HepG2 (cell line): Measurements from ENCODE around the gene TMEM131. TPM values are rescaled to one million over a fixed set of nuclear protein-coding genes. Genes with fewer than 3 reads are reported as not detected.

Experiments used
- ATAC-seq: fragments of 200-7000 bp; cut with Tn5 transposase; 3 replicates; pipeline ENCODE4 v1.9.1; 2020; ENCODE audit warnings: mild to moderate bottlenecking, moderate library complexity
- BruUV-seq: library from RNA; stranded (reverse); fragments of 400-500 nt; replicated peaks from 2 replicates; lab custom pipeline; 2021; lab: Mats Ljungman, UMichigan
- CTCF ChIA-PET: fragments of 300-600 bp; formaldehyde crosslinking; extraction: SDS; loops from one replicate; lab custom pipeline; 2021; ENCODE audit warnings: low total read pairs, inconsistent platforms, low intra/inter-chr PET ratio; lab: Yijun Ruan, JAX
- POLR2A ChIA-PET: fragments of 350-600 bp; sonication (Branson Sonifier 250); formaldehyde crosslinking; loops from one replicate; lab custom pipeline; 2020; ENCODE audit warnings: antibody characterized with exemption, inconsistent platforms; lab: Yijun Ruan, JAX
- DNase-seq: peaks from one replicate; pipeline ENCODE4 v3.0.0-alpha.2; 2015; ENCODE audit warnings: low spot score
- FAIRE-seq: peaks from 3 replicates; lab custom pipeline; 2011; peaks lifted over from hg19 to GRCh38; lab: Jason Lieb, UNC
- H2AFZ ChIP-seq: one replicate; pipeline ENCODE4 v1.6.1; 2011; ENCODE audit warnings: low read length, inconsistent platforms
- H3K27ac ChIP-seq: fragments of 300-600 bp; 3 replicates; pipeline ENCODE4 v1.8.0; 2011; ENCODE audit warnings: mixed run types, mild to moderate bottlenecking, mixed read lengths, low read length, inconsistent platforms; ENCODE audit not compliant: insufficient read depth; ENCODE audit errors: extremely low read length
- H3K27me3 ChIP-seq, 2 experiments: fragments of 200-600 bp in 1 of 2; 2 replicates in 1 of 2; 3 replicates in 1 of 2; pipeline versions ENCODE4 v1.6.0 to v1.8.0; 2011; ENCODE audit warnings: low read length in 2 of 2, mild to moderate bottlenecking in 2 of 2, moderate library complexity in 2 of 2, inconsistent platforms in 1 of 2; ENCODE audit not compliant: insufficient read depth in 2 of 2, control insufficient read depth in 1 of 2
- H3K36me3 ChIP-seq, 2 experiments: fragments of 200-600 bp in 1 of 2; replicated peaks in 1 of 2; 2 replicates in 1 of 2; 3 replicates in 1 of 2; pipeline versions ENCODE4 v1.5.1 to v1.8.0; 2011; ENCODE audit warnings: low read length in 2 of 2, inconsistent platforms in 1 of 2; ENCODE audit not compliant: insufficient read depth in 2 of 2, control insufficient read depth in 1 of 2
- H3K4me1 ChIP-seq: 2 replicates; pipeline ENCODE4 v1.5.1; 2012; ENCODE audit warnings: low read length, inconsistent platforms; ENCODE audit not compliant: insufficient read depth
- H3K4me2 ChIP-seq: 2 replicates; pipeline ENCODE4 v1.6.0; 2011; ENCODE audit warnings: low read depth, low read length, inconsistent platforms
- H3K4me3 ChIP-seq, 3 experiments: fragments of 200-600 bp in 1 of 3; sonication (generic), shearing (Covaris generic) in 1 of 3; replicated peaks in 1 of 3; 2 replicates each; pipeline ENCODE4 v1.5.1; 2011 to 2016; ENCODE audit warnings: low read length in 3 of 3, inconsistent platforms in 2 of 3, low read depth in 2 of 3, mild to moderate bottlenecking in 2 of 3, control low read depth in 1 of 3, mixed read lengths in 1 of 3; ENCODE audit not compliant: insufficient read depth in 1 of 3
- H3K79me2 ChIP-seq: one replicate; pipeline ENCODE4 v1.6.1; 2011; ENCODE audit warnings: low read length, inconsistent platforms; ENCODE audit not compliant: insufficient read depth
- H3K9ac ChIP-seq: 2 replicates; pipeline ENCODE4 v1.6.0; 2011; ENCODE audit warnings: mild to moderate bottlenecking, low read depth, low read length, inconsistent platforms; ENCODE audit not compliant: insufficient read depth
- H3K9me3 ChIP-seq: 2 replicates; pipeline ENCODE4 v1.5.1; 2012; ENCODE audit warnings: mild to moderate bottlenecking, low read length
- H4K20me1 ChIP-seq: 2 replicates; pipeline ENCODE4 v1.6.0; 2011; ENCODE audit warnings: inconsistent platforms, mild to moderate bottlenecking, low read length, moderate library complexity; ENCODE audit not compliant: insufficient read depth
- FLYWCH1 ChIP-seq: sonication (generic); formaldehyde crosslinking; IDR thresholded peaks from 2 replicates; pipeline ENCODE4 v1.8.1; 2023; ENCODE audit warnings: mild to moderate bottlenecking, missing genetic modification reagents
- FOXP1 ChIP-seq, 2 experiments: fragments of 450-650 bp in 1 of 2; IDR thresholded peaks; 2 replicates each; pipeline ENCODE4 v1.6.1; 2017 to 2018; ENCODE audit warnings: antibody characterized with exemption in 1 of 2
- KLF15 ChIP-seq: sonication (generic); formaldehyde crosslinking; IDR thresholded peaks from 2 replicates; pipeline ENCODE4 v1.8.1; 2023; ENCODE audit warnings: borderline replicate concordance, mild to moderate bottlenecking, inconsistent platforms, missing genetic modification reagents, mixed read lengths
- TSC22D2 ChIP-seq: sonication (generic); formaldehyde crosslinking; IDR thresholded peaks from 2 replicates; pipeline ENCODE4 v1.5.1; 2020; ENCODE audit warnings: missing genetic modification reagents, mild to moderate bottlenecking, borderline replicate concordance
- ZBED4 ChIP-seq: sonication (generic); formaldehyde crosslinking; IDR thresholded peaks from 2 replicates; pipeline ENCODE4 v1.4.0; 2020; ENCODE audit warnings: missing genetic modification reagents, borderline replicate concordance
- ZNF446 ChIP-seq: sonication (generic); formaldehyde crosslinking; IDR thresholded peaks from 2 replicates; pipeline ENCODE4 v1.5.0; 2020; ENCODE audit warnings: mild to moderate bottlenecking, missing genetic modification reagents
- ZNF569 ChIP-seq: sonication (generic); formaldehyde crosslinking; IDR thresholded peaks from 2 replicates; pipeline ENCODE4 v1.5.0; 2020; ENCODE audit warnings: mild to moderate bottlenecking, missing genetic modification reagents, moderate library complexity, borderline replicate concordance
- ZNF776 ChIP-seq: sonication (generic); formaldehyde crosslinking; IDR thresholded peaks from 2 replicates; pipeline ENCODE4 v1.4.0; 2020; ENCODE audit warnings: mild to moderate bottlenecking, missing genetic modification reagents
- WGBS: methylation state at CpG from one replicate; pipeline ENCODE4 v1.1.6; 2017; ENCODE audit warnings: low lambda C conversion rate; 5-methylcytosine and 5-hydroxymethylcytosine counted together
- in situ Hi-C: cut with HindIII; loops from 2 replicates; pipeline ENCODE4 v1.10.0; 2017; ENCODE audit warnings: low pct_unique_long_range_greater_than_20kb; ENCODE audit not compliant: extremely low pct_ligation_motif_present
- intact Hi-C: fragments of 100-400 bp; cut with micrococcal nuclease; formaldehyde crosslinking; loops from one replicate; pipeline ENCODE4 v1.10.0; 2022; ENCODE audit not compliant: unreplicated experiment
- polyA plus RNA-seq, 8 experiments: library from polyadenylated mRNA; depleted of rRNA in 3 of 8; stranded (reverse) in 7 of 8; unstranded in 1 of 8; fragments of >200 nt; fragmentation: Illumina TruSeq in 4 of 8; extraction: Trizol in 4 of 8; gene quantifications; 2 replicates each; pipeline versions ENCODE4 v1.2.1 to v1.2.3, GENCODE V29; 2011 to 2016; ENCODE audit warnings: low read depth in 4 of 8, missing spikeins in 1 of 8, mixed read lengths in 1 of 8; ENCODE audit not compliant: insufficient read depth in 1 of 8
- total RNA-seq, 5 experiments: library from RNA; depleted of rRNA; stranded (reverse); fragments of >200 nt; fragmentation: Illumina TruSeq; extraction: Trizol; gene quantifications; 2 replicates each; pipeline ENCODE4 v1.2.3, GENCODE V29; 2016; ENCODE audit warnings: low read depth in 1 of 5
- TF ChIP-seq, protein P1 (sequence below): sonication (generic); formaldehyde crosslinking; IDR thresholded peaks from 2 replicates; pipeline ENCODE4 v1.5.0; 2020; ENCODE audit warnings: mild to moderate bottlenecking, missing genetic modification reagents, borderline replicate concordance

TMEM131 gene
- total and polyA plus RNA-seq, 2 of the 13 experiments (the other 11 are each of a cell fraction or from before 2014, with no cell fraction given) = 17.9 to 19.5 TPM

GRCh38 chr2:97769308-97769707 lies 226.4 kb downstream of the TMEM131 start:
- Histone ChIP-seq H3K4me2 (no peak overlapping the region), H4K20me1 (no peaks in the 10 kb centered on the region), H3K4me3 (no peak overlapping the region), H3K9ac (no peak overlapping the region), H3K36me3 (peaks cover 17 to 59% of the 10 kb centered on the region in 2 experiments), H3K9me3 (no peaks in the 10 kb centered on the region), H3K27ac (no peak overlapping the region), H2AFZ (no peak overlapping the region), H3K27me3 (no peaks in the 10 kb centered on the region), H3K4me1 (no peaks in the 10 kb centered on the region), H3K79me2 (no peaks in the 10 kb centered on the region)
- BruUV-seq = no TSS peak
- ChIA-PET CTCF (no interaction called here), POLR2A (no interaction called here)
- TF ChIP-seq ZNF446 (CRISPR knock-in tag) (no peak), ZBED4 (no peak), ZNF569 (CRISPR knock-in tag) (no peak), FLYWCH1 (CRISPR knock-in tag) (no peak), KLF15 (CRISPR knock-in tag) (no peak), TSC22D2 (CRISPR knock-in tag) (no peak), FOXP1 (IDR thresholded peaks at IDR 0.05) (no peak), FOXP1 (CRISPR knock-in tag; IDR thresholded peaks at IDR 0.05) (no peak), ZNF776 (no peak)
- TF ChIP-seq, protein P1, sequence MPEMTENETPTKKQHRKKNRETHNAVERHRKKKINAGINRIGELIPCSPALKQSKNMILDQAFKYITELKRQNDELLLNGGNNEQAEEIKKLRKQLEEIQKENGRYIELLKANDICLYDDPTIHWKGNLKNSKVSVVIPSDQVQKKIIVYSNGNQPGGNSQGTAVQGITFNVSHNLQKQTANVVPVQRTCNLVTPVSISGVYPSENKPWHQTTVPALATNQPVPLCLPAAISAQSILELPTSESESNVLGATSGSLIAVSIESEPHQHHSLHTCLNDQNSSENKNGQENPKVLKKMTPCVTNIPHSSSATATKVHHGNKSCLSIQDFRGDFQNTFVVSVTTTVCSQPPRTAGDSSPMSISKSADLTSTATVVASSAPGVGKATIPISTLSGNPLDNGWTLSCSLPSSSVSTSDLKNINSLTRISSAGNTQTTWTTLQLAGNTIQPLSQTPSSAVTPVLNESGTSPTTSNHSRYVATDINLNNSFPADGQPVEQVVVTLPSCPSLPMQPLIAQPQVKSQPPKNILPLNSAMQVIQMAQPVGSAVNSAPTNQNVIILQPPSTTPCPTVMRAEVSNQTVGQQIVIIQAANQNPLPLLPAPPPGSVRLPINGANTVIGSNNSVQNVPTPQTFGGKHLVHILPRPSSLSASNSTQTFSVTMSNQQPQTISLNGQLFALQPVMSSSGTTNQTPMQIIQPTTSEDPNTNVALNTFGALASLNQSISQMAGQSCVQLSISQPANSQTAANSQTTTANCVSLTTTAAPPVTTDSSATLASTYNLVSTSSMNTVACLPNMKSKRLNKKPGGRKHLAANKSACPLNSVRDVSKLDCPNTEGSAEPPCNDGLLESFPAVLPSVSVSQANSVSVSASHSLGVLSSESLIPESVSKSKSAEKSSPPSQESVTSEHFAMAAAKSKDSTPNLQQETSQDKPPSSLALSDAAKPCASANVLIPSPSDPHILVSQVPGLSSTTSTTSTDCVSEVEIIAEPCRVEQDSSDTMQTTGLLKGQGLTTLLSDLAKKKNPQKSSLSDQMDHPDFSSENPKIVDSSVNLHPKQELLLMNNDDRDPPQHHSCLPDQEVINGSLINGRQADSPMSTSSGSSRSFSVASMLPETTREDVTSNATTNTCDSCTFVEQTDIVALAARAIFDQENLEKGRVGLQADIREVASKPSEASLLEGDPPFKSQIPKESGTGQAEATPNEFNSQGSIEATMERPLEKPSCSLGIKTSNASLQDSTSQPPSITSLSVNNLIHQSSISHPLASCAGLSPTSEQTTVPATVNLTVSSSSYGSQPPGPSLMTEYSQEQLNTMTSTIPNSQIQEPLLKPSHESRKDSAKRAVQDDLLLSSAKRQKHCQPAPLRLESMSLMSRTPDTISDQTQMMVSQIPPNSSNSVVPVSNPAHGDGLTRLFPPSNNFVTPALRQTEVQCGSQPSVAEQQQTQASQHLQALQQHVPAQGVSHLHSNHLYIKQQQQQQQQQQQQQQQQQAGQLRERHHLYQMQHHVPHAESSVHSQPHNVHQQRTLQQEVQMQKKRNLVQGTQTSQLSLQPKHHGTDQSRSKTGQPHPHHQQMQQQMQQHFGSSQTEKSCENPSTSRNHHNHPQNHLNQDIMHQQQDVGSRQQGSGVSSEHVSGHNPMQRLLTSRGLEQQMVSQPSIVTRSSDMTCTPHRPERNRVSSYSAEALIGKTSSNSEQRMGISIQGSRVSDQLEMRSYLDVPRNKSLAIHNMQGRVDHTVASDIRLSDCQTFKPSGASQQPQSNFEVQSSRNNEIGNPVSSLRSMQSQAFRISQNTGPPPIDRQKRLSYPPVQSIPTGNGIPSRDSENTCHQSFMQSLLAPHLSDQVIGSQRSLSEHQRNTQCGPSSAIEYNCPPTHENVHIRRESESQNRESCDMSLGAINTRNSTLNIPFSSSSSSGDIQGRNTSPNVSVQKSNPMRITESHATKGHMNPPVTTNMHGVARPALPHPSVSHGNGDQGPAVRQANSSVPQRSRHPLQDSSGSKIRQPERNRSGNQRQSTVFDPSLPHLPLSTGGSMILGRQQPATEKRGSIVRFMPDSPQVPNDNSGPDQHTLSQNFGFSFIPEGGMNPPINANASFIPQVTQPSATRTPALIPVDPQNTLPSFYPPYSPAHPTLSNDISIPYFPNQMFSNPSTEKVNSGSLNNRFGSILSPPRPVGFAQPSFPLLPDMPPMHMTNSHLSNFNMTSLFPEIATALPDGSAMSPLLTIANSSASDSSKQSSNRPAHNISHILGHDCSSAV (CRISPR knock-in tag) = no peak
- in situ Hi-C loops (no loop called here), intact Hi-C loops (no loop called here)
- 98% methylated on average over 3 of the region's 3 CpGs for WGBS
- FAIRE-seq (no peak), ATAC-seq (no peak), DNase-seq (no peak)
